ENCODE results near the gene HTN1.
"Not testable (repeated sequence)": the region's sequence is repeated elsewhere in the genome, so short reads cannot be mapped to it uniquely, and the experiment has no call there.

The HTN1 gene

GRCh38 chr4:70050138-70050537 is at the start of gene HTN1:
Gene HTN1, plus strand, starts transcription at chr4:70050438. Its CDS starts 2,639 bp downstream, at chr4:70053077.
- DNase-seq: not testable (repeated sequence)

GRCh38 chr4:70000711-70001110 is 49.5 kb upstream of the HTN1 start:
- DNase-seq: no peak

- no peak for DNase-seq
These were observed 47.7 kb upstream of the HTN1 start for GRCh38 chr4:70002507-70002906.

- no peak for DNase-seq
These were observed 41.5 kb upstream of the HTN1 start for GRCh38 chr4:70008771-70009170.

GRCh38 chr4:70019006-70019405 is 31.2 kb upstream of the HTN1 start:
- not testable (repeated sequence) for DNase-seq

- DNase-seq: no peak
These were observed 27.0 kb upstream of the HTN1 start for GRCh38 chr4:70023218-70023617.

- no peak for DNase-seq
These were observed 23.2 kb upstream of the HTN1 start for GRCh38 chr4:70027011-70027410.

GRCh38 chr4:70028159-70028558 is 22.1 kb upstream of the HTN1 start, which contains the start of gene HTN3:
Gene HTN3, plus strand, starts transcription at chr4:70028459. Its CDS starts 2,282 bp downstream, at chr4:70030741.
- not testable (repeated sequence) for DNase-seq

GRCh38 chr4:70037559-70037958 is 12.7 kb upstream of the HTN1 start:
- not testable (repeated sequence) for DNase-seq

GRCh38 chr4:70039928-70040327 is 10.3 kb upstream of the HTN1 start:
- not testable (repeated sequence) for DNase-seq

- no peak for DNase-seq
These were observed 8.5 kb upstream of the HTN1 start for GRCh38 chr4:70041652-70042286.

GRCh38 chr4:70056534-70056933 is 6.3 kb downstream of the HTN1 start:
- not testable (repeated sequence) for DNase-seq

GRCh38 chr4:70057651-70058050 is 7.4 kb downstream of the HTN1 start:
- no peak for DNase-seq

- DNase-seq: no peak
These were observed 8.9 kb downstream of the HTN1 start for GRCh38 chr4:70059149-70059548.

GRCh38 chr4:70062000-70062399 is 11.8 kb downstream of the HTN1 start:
- no peak for DNase-seq

- DNase-seq: no peak
These were observed 30.0 kb downstream of the HTN1 start for GRCh38 chr4:70080205-70080604.

GRCh38 chr4:70099206-70099605 is 49.0 kb downstream of the HTN1 start:
- DNase-seq: no peak

All from DMS 273 treated with DMSO at 0.1 percent for 48 hours (cell line).